MCF 10A (cell line): ENCODE results near the gene MOXD1. TPM values are rescaled to one million over a fixed set of nuclear protein-coding genes. Genes with fewer than 3 reads are reported as not detected.

Source experiments
- BruUV-seq: library from RNA; stranded (reverse); fragments of 400-500 nt; replicated peaks from 2 replicates; lab custom pipeline; 2021; lab: Mats Ljungman, UMichigan
- CTCF ChIA-PET: fragments of 300-600 bp; sonication (Branson Sonifier 250); formaldehyde crosslinking; extraction: SDS; loops from one replicate; lab custom pipeline; 2021; ENCODE audit warnings: antibody characterized with exemption, inconsistent platforms; lab: Yijun Ruan, JAX
- POLR2A ChIA-PET: fragments of 300-600, 350-650 bp; sonication (Branson Sonifier 250); formaldehyde crosslinking; extraction: SDS; loops from one replicate; lab custom pipeline; 2020; ENCODE audit warnings: antibody characterized with exemption, inconsistent platforms; lab: Yijun Ruan, JAX
- DNase-seq: peaks from one replicate; pipeline ENCODE4 v3.0.0-alpha.2; 2018; ENCODE audit not compliant: unreplicated experiment
- H3K27ac Mint-ChIP-seq: one replicate; pipeline ENCODE4 v1.8.0; 2022; ENCODE audit warnings: mild to moderate bottlenecking, low read depth, mixed read lengths; ENCODE audit not compliant: unreplicated experiment
- H3K27me3 Mint-ChIP-seq: one replicate; pipeline ENCODE4 v1.8.0; 2022; ENCODE audit warnings: mixed read lengths; ENCODE audit not compliant: insufficient read depth, unreplicated experiment
- H3K36me3 Mint-ChIP-seq: one replicate; pipeline ENCODE4 v1.8.0; 2022; ENCODE audit warnings: mild to moderate bottlenecking, moderate library complexity, mixed read lengths; ENCODE audit not compliant: insufficient read depth, unreplicated experiment
- H3K4me1 Mint-ChIP-seq: one replicate; pipeline ENCODE4 v1.8.0; 2022; ENCODE audit warnings: mixed read lengths; ENCODE audit not compliant: insufficient read depth, unreplicated experiment
- H3K4me3 Mint-ChIP-seq: one replicate; pipeline ENCODE4 v1.8.0; 2022; ENCODE audit warnings: mild to moderate bottlenecking, moderate library complexity, mixed read lengths; ENCODE audit not compliant: unreplicated experiment
- H3K9me3 Mint-ChIP-seq: one replicate; pipeline ENCODE4 v1.8.0; 2022; ENCODE audit warnings: mixed read lengths; ENCODE audit not compliant: unreplicated experiment
- intact Hi-C: fragments of 100-400 bp; cut with micrococcal nuclease; formaldehyde crosslinking; loops from 2 replicates; pipeline ENCODE4 v1.14.1; 2022
- total RNA-seq: library from RNA; stranded (reverse); gene quantifications from 2 replicates; pipeline ENCODE4 v1.2.3, GENCODE V29; 2022
- TF ChIP-seq, protein P1 (sequence below): fragments of 200-600 bp; IDR thresholded peaks from one replicate; pipeline ENCODE4 v1.8.0; 2022; ENCODE audit warnings: antibody characterized with exemption, mild to moderate bottlenecking; ENCODE audit not compliant: unreplicated experiment

Gene MOXD1
- total RNA-seq, 1 experiment from 2014 or later: 0.09 TPM

DNA sequence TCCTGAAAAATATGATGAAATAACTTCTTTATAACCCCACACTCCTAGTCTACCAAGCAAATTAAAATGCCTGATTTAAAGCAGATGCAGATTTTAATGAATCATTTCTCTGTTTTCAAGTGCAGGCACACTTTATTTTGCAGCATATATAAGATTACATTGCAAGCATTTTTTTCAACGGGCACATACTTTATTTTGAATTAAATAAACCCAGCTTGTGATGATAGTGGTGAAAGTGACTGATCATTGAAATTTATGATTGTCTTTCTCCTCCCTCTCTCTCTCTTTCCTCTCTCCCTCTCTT lies 12.2 kb upstream of the MOXD1 start:
- no peaks in the 10 kb centered on the region for H3K4me1 Mint-ChIP-seq
- POLR2A ChIA-PET: interaction anchor here (0.6 kb wide), 2 partner anchors 52 to 1590 kb away, joined by 3 to 4 read pairs; no protein-coding TSS in a partner anchor
- H3K27me3 Mint-ChIP-seq: peaks cover 11% of the 10 kb centered on the region
- CTCF ChIA-PET: interaction anchor here (0.6 to 1.2 kb wide), 2 partner anchors 134 to 431 kb away, joined by 3 read pairs; no protein-coding TSS in a partner anchor
- no peak overlapping the region for H3K4me3 Mint-ChIP-seq
- no peaks in the 10 kb centered on the region for H3K36me3 Mint-ChIP-seq
- no peaks in the 10 kb centered on the region for H3K9me3 Mint-ChIP-seq
- TF ChIP-seq, protein P1, sequence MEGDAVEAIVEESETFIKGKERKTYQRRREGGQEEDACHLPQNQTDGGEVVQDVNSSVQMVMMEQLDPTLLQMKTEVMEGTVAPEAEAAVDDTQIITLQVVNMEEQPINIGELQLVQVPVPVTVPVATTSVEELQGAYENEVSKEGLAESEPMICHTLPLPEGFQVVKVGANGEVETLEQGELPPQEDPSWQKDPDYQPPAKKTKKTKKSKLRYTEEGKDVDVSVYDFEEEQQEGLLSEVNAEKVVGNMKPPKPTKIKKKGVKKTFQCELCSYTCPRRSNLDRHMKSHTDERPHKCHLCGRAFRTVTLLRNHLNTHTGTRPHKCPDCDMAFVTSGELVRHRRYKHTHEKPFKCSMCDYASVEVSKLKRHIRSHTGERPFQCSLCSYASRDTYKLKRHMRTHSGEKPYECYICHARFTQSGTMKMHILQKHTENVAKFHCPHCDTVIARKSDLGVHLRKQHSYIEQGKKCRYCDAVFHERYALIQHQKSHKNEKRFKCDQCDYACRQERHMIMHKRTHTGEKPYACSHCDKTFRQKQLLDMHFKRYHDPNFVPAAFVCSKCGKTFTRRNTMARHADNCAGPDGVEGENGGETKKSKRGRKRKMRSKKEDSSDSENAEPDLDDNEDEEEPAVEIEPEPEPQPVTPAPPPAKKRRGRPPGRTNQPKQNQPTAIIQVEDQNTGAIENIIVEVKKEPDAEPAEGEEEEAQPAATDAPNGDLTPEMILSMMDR: no peak
- no TSS peak for BruUV-seq
- no peak for DNase-seq
- intact Hi-C loops: no loop called here
- no peak overlapping the region for H3K27ac Mint-ChIP-seq

DNA sequence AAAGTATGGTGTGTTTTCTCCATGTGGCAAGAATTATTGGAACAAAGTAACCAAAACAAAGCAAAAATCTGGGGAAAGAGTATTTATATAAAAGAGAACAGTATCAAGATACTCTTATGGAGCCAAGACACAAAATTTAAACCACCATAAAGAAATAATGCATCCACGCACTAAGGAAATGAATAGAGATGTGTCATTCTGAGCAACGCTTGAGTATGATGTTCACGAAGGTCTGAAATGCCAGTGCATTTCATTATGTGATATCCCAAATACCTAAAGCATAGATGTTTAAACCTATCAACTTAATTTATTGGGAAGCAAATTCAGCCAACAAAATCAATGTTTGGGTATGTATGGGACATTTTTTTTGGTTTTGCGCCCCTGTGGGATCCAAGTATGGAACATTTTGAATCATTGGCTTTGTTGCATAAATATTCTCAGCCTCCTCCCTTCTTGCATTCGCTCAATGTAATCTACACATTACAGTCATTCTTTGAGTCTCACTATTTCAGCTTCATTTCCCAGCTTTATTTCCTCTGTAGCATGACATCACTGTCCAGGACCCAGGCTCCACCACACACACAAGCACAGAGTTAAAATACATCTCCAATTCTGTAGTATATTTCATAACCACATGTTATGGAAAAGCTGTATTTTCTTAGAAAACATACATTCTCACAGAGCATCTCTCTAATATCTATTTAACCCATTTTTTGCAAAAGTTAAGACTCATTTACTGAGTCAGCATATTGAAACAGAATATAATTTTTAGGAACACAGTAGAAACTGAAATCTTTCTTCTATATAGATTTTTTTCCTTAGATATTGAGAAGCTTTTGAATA lies 11.6 kb upstream of the MOXD1 start:
- Mint-ChIP-seq H3K36me3 (no peaks in the 10 kb centered on the region), H3K4me1 (no peaks in the 10 kb centered on the region), H3K9me3 (no peaks in the 10 kb centered on the region), H3K27ac (no peak overlapping the region), H3K27me3 (peaks cover 11% of the 10 kb centered on the region), H3K4me3 (no peak overlapping the region)
- DNase-seq: no peak
- ChIA-PET CTCF (interaction anchor here (0.6 to 1.2 kb wide), 2 partner anchors 133 to 431 kb away, joined by 3 read pairs; no protein-coding TSS in a partner anchor), POLR2A (interaction anchor here (0.6 kb wide), 1 partner anchor 1590 kb away, joined by 3 read pairs; no protein-coding TSS in a partner anchor)
- TF ChIP-seq, protein P1: no peak
- intact Hi-C loops: no loop called here
- BruUV-seq: no TSS peak

- CTCF ChIA-PET: interaction anchor here (0.6 kb wide), 1 partner anchor 1630 kb away, joined by 4 read pairs; no protein-coding TSS in a partner anchor
- H3K27me3 Mint-ChIP-seq: peaks cover 11% of the 10 kb centered on the region
- H3K4me3 Mint-ChIP-seq: no peak overlapping the region
- H3K27ac Mint-ChIP-seq: no peak overlapping the region
- H3K4me1 Mint-ChIP-seq: no peaks in the 10 kb centered on the region
- no peaks in the 10 kb centered on the region for H3K9me3 Mint-ChIP-seq
- intact Hi-C loops: no loop called here
- no peaks in the 10 kb centered on the region for H3K36me3 Mint-ChIP-seq
- no peak for DNase-seq
- POLR2A ChIA-PET: no interaction called here
- TF ChIP-seq, protein P1: no peak
- no TSS peak for BruUV-seq
These were observed 10.0 kb upstream of the MOXD1 start for GRCh38 chr6:132411296-132411695.

- CTCF ChIA-PET: no interaction called here
- TF ChIP-seq, protein P1: no peak
These were observed 9.6 kb upstream of the MOXD1 start for GRCh38 chr6:132410830-132411229.

More at GRCh38 chr6:132410830-132411229, 9.6 kb upstream of the MOXD1 start:
- Mint-ChIP-seq H3K9me3 (no peaks in the 10 kb centered on the region), H3K27ac (no peak overlapping the region), H3K4me1 (no peaks in the 10 kb centered on the region), H3K27me3 (peaks cover 11% of the 10 kb centered on the region), H3K4me3 (no peak overlapping the region), H3K36me3 (no peaks in the 10 kb centered on the region)
- intact Hi-C loops: no loop called here
- no TSS peak for BruUV-seq
- POLR2A ChIA-PET: no interaction called here
- no peak for DNase-seq
